HepG2 (cell line): ENCODE data around the gene GLOD4. TPM values are rescaled to one million over a fixed set of nuclear protein-coding genes. Genes with fewer than 3 reads are reported as not detected.

Experiments used
- ATAC-seq: fragments of 200-7000 bp; cut with Tn5 transposase; 3 replicates; pipeline ENCODE4 v1.9.1; 2020; ENCODE audit warnings: mild to moderate bottlenecking, moderate library complexity
- BruUV-seq: library from RNA; stranded (reverse); fragments of 400-500 nt; replicated peaks from 2 replicates; lab custom pipeline; 2021; lab: Mats Ljungman, UMichigan
- CTCF ChIA-PET: fragments of 300-600 bp; formaldehyde crosslinking; extraction: SDS; loops from one replicate; lab custom pipeline; 2021; ENCODE audit warnings: low total read pairs, inconsistent platforms, low intra/inter-chr PET ratio; lab: Yijun Ruan, JAX
- POLR2A ChIA-PET: fragments of 350-600 bp; sonication (Branson Sonifier 250); formaldehyde crosslinking; loops from one replicate; lab custom pipeline; 2020; ENCODE audit warnings: antibody characterized with exemption, inconsistent platforms; lab: Yijun Ruan, JAX
- DNase-seq: peaks from one replicate; pipeline ENCODE4 v3.0.0-alpha.2; 2015; ENCODE audit warnings: low spot score
- FAIRE-seq: peaks from 3 replicates; lab custom pipeline; 2011; peaks lifted over from hg19 to GRCh38; lab: Jason Lieb, UNC
- H2AFZ ChIP-seq: one replicate; pipeline ENCODE4 v1.6.1; 2011; ENCODE audit warnings: low read length, inconsistent platforms
- H3K27ac ChIP-seq: fragments of 300-600 bp; 3 replicates; pipeline ENCODE4 v1.8.0; 2011; ENCODE audit warnings: mixed run types, mild to moderate bottlenecking, mixed read lengths, low read length, inconsistent platforms; ENCODE audit not compliant: insufficient read depth; ENCODE audit errors: extremely low read length
- H3K27me3 ChIP-seq, 2 experiments: fragments of 200-600 bp in 1 of 2; 2 replicates in 1 of 2; 3 replicates in 1 of 2; pipeline versions ENCODE4 v1.6.0 to v1.8.0; 2011; ENCODE audit warnings: low read length in 2 of 2, mild to moderate bottlenecking in 2 of 2, moderate library complexity in 2 of 2, inconsistent platforms in 1 of 2; ENCODE audit not compliant: insufficient read depth in 2 of 2, control insufficient read depth in 1 of 2
- H3K36me3 ChIP-seq, 2 experiments: fragments of 200-600 bp in 1 of 2; replicated peaks in 1 of 2; 2 replicates in 1 of 2; 3 replicates in 1 of 2; pipeline versions ENCODE4 v1.5.1 to v1.8.0; 2011; ENCODE audit warnings: low read length in 2 of 2, inconsistent platforms in 1 of 2; ENCODE audit not compliant: insufficient read depth in 2 of 2, control insufficient read depth in 1 of 2
- H3K4me1 ChIP-seq: 2 replicates; pipeline ENCODE4 v1.5.1; 2012; ENCODE audit warnings: low read length, inconsistent platforms; ENCODE audit not compliant: insufficient read depth
- H3K4me2 ChIP-seq: 2 replicates; pipeline ENCODE4 v1.6.0; 2011; ENCODE audit warnings: low read depth, low read length, inconsistent platforms
- H3K4me3 ChIP-seq, 3 experiments: fragments of 200-600 bp in 1 of 3; sonication (generic), shearing (Covaris generic) in 1 of 3; replicated peaks in 1 of 3; 2 replicates each; pipeline ENCODE4 v1.5.1; 2011 to 2016; ENCODE audit warnings: low read length in 3 of 3, inconsistent platforms in 2 of 3, low read depth in 2 of 3, mild to moderate bottlenecking in 2 of 3, control low read depth in 1 of 3, mixed read lengths in 1 of 3; ENCODE audit not compliant: insufficient read depth in 1 of 3
- H3K79me2 ChIP-seq: one replicate; pipeline ENCODE4 v1.6.1; 2011; ENCODE audit warnings: low read length, inconsistent platforms; ENCODE audit not compliant: insufficient read depth
- H3K9ac ChIP-seq: 2 replicates; pipeline ENCODE4 v1.6.0; 2011; ENCODE audit warnings: mild to moderate bottlenecking, low read depth, low read length, inconsistent platforms; ENCODE audit not compliant: insufficient read depth
- H3K9me3 ChIP-seq: 2 replicates; pipeline ENCODE4 v1.5.1; 2012; ENCODE audit warnings: mild to moderate bottlenecking, low read length
- H4K20me1 ChIP-seq: 2 replicates; pipeline ENCODE4 v1.6.0; 2011; ENCODE audit warnings: inconsistent platforms, mild to moderate bottlenecking, low read length, moderate library complexity; ENCODE audit not compliant: insufficient read depth
- CBX1 ChIP-seq: IDR thresholded peaks from one replicate; pipeline ENCODE4 v1.6.1; 2016; ENCODE audit warnings: antibody characterized with exemption, low read depth
- CEBPB ChIP-seq: IDR thresholded peaks from 2 replicates; pipeline ENCODE4 v1.6.1; 2011; ENCODE audit warnings: low read depth, low read length, improper control_type of control experiment, borderline replicate concordance
- DDIT3 ChIP-seq: sonication (generic); formaldehyde crosslinking; IDR thresholded peaks from 2 replicates; pipeline ENCODE4 v1.4.0; 2020; ENCODE audit warnings: mild to moderate bottlenecking, missing genetic modification reagents
- EHMT2 ChIP-seq: fragments of 200-600 bp; sonication (generic); IDR thresholded peaks from 2 replicates; pipeline ENCODE4 v1.7.0; 2017; ENCODE audit warnings: antibody characterized with exemption, low read depth, low read length, borderline replicate concordance
- KLF12 ChIP-seq: sonication (generic); formaldehyde crosslinking; IDR thresholded peaks from 2 replicates; pipeline ENCODE4 v1.4.0; 2020; ENCODE audit warnings: missing genetic modification reagents, borderline replicate concordance
- MLLT10 ChIP-seq: sonication (generic); formaldehyde crosslinking; IDR thresholded peaks from 2 replicates; pipeline ENCODE4 v1.4.0; 2020; ENCODE audit warnings: missing genetic modification reagents
- RBM22 ChIP-seq: fragments of 200-400 bp; formaldehyde crosslinking; optimal IDR thresholded peaks from 2 replicates; pipeline ENCODE3; 2017; ENCODE audit warnings: mild to moderate bottlenecking, low read length, moderate library complexity
- ZNF343 ChIP-seq: sonication (generic); formaldehyde crosslinking; IDR thresholded peaks from 2 replicates; pipeline ENCODE4 v1.4.0; 2020; ENCODE audit warnings: mild to moderate bottlenecking, missing genetic modification reagents
- WGBS: methylation state at CpG from one replicate; pipeline ENCODE4 v1.1.6; 2017; ENCODE audit warnings: low lambda C conversion rate; 5-methylcytosine and 5-hydroxymethylcytosine counted together
- in situ Hi-C: cut with HindIII; loops from 2 replicates; pipeline ENCODE4 v1.10.0; 2017; ENCODE audit warnings: low pct_unique_long_range_greater_than_20kb; ENCODE audit not compliant: extremely low pct_ligation_motif_present
- intact Hi-C: fragments of 100-400 bp; cut with micrococcal nuclease; formaldehyde crosslinking; loops from one replicate; pipeline ENCODE4 v1.10.0; 2022; ENCODE audit not compliant: unreplicated experiment
- polyA plus RNA-seq, 8 experiments: library from polyadenylated mRNA; depleted of rRNA in 3 of 8; stranded (reverse) in 7 of 8; unstranded in 1 of 8; fragments of >200 nt; fragmentation: Illumina TruSeq in 4 of 8; extraction: Trizol in 4 of 8; gene quantifications; 2 replicates each; pipeline versions ENCODE4 v1.2.1 to v1.2.3, GENCODE V29; 2011 to 2016; ENCODE audit warnings: low read depth in 4 of 8, missing spikeins in 1 of 8, mixed read lengths in 1 of 8; ENCODE audit not compliant: insufficient read depth in 1 of 8
- total RNA-seq, 5 experiments: library from RNA; depleted of rRNA; stranded (reverse); fragments of >200 nt; fragmentation: Illumina TruSeq; extraction: Trizol; gene quantifications; 2 replicates each; pipeline ENCODE4 v1.2.3, GENCODE V29; 2016; ENCODE audit warnings: low read depth in 1 of 5
- TF ChIP-seq, protein P1 (sequence below): sonication (generic); formaldehyde crosslinking; IDR thresholded peaks from 2 replicates; pipeline ENCODE4 v1.5.0; 2020; ENCODE audit warnings: mild to moderate bottlenecking, missing genetic modification reagents

GLOD4 gene
- total and polyA plus RNA-seq, 2 of the 13 experiments (the other 11 are each of a cell fraction or from before 2014, with no cell fraction given), result 53.7 to 87.8 TPM

DNA sequence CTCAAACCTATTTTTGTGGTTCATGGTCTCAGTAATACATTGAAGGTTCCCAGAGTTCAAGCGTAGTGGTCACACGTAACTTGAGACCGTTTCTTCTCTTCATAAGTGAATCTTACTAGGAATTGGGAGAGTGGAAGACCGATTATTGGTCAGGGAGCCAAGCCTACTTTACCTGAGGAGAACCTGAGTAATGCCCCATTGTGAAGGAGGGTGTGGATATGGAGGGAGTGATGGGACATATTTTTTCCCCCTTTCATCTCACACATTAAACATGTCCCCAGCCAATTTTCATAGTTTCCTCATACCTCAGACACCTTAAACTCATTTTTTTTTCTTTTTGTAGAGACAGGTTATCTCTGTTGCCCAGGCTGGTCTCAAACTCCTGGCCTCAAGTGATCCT, 38.9 kb downstream of the GLOD4 start:
- peaks cover 16% of the 10 kb centered on the region for H3K4me1 ChIP-seq
- no peak for TF ChIP-seq EHMT2
- peak; percentile 49 for TF ChIP-seq RBM22
- TF ChIP-seq, protein P1, sequence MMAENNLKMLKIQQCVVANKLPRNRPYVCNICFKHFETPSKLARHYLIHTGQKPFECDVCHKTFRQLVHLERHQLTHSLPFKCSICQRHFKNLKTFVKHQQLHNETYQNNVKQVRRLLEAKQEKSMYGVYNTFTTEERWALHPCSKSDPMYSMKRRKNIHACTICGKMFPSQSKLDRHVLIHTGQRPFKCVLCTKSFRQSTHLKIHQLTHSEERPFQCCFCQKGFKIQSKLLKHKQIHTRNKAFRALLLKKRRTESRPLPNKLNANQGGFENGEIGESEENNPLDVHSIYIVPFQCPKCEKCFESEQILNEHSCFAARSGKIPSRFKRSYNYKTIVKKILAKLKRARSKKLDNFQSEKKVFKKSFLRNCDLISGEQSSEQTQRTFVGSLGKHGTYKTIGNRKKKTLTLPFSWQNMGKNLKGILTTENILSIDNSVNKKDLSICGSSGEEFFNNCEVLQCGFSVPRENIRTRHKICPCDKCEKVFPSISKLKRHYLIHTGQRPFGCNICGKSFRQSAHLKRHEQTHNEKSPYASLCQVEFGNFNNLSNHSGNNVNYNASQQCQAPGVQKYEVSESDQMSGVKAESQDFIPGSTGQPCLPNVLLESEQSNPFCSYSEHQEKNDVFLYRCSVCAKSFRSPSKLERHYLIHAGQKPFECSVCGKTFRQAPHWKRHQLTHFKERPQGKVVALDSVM (CRISPR knock-in tag), result peak; percentile 33; the same call in 1 of the 2 replicates
- no peak for TF ChIP-seq MLLT10
- TF ChIP-seq CEBPB, result no peak
- TF ChIP-seq DDIT3, result no peak
- TF ChIP-seq KLF12, result no peak
- no peak for TF ChIP-seq CBX1
- no peak for TF ChIP-seq ZNF343
- H2AFZ ChIP-seq, result no peak overlapping the region
- no peak overlapping the region for H3K4me3 ChIP-seq
- H3K27me3 ChIP-seq, result no peaks in the 10 kb centered on the region
- no peaks in the 10 kb centered on the region for H3K9me3 ChIP-seq
- H3K27ac ChIP-seq, result no peak overlapping the region
- intact Hi-C loops, result no loop called here
- no peak for ATAC-seq
- CTCF ChIA-PET, result no interaction called here
- no peak overlapping the region for H3K4me2 ChIP-seq
- no TSS peak for BruUV-seq
- H3K36me3 ChIP-seq, result peaks cover 32 to 84% of the 10 kb centered on the region in 2 experiments
- in situ Hi-C loops, result no loop called here
- FAIRE-seq, result peak; percentile 53
- H3K79me2 ChIP-seq, result peaks cover 4% of the 10 kb centered on the region
- 99% methylated on average over 4 of the region's 4 CpGs for WGBS
- no peaks in the 10 kb centered on the region for H4K20me1 ChIP-seq
- POLR2A ChIA-PET, result no interaction called here
- no peak for DNase-seq
- H3K9ac ChIP-seq, result no peak overlapping the region
